Cardiac fibroblast (primary cell): ENCODE measurements around the gene ABCD3.
"Not testable (repeated sequence)": the region's sequence is repeated elsewhere in the genome, so short reads cannot be mapped to it uniquely, and the experiment has no call there.

Source experiments
- DNase-seq, 2 donors: peaks; one replicate each; pipeline versions ENCODE4 v3.0.0 to v3.0.0-alpha.2; 2010; ENCODE audit warnings: low read depth in 2 of 2
- H3K4me3 ChIP-seq, 2 donors: replicated peaks in 1 of 2; 1 replicate in 1 of 2; 2 replicates in 1 of 2; pipeline ENCODE4 v1.5.1; 2011; ENCODE audit warnings: low read depth in 2 of 2, low read length in 2 of 2, mild to moderate bottlenecking in 2 of 2, moderate library complexity in 1 of 2
- CTCF ChIP-seq: IDR thresholded peaks from one replicate; pipeline ENCODE4 v1.5.1; 2011; ENCODE audit warnings: low read depth, mild to moderate bottlenecking, low read length, inconsistent platforms

Gene ABCD3

DNA sequence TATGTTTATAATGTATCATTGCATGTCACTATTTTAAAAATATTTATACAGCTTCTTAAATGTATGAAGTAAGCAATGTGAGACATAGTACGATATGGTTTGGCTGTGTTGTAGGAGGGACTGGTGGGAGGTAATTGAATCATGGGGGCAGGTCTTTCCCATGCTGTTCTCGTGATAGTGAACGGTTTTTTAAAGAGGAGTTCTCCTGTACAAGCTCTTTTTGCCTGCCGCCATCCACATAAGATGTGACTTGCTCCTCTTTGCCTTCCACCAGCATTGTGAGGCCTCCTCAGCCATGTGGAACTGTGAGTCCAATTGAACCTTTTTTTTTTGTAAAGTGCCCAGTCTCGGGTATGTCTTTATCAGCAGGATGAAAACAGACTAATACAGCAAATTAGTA is 10.3 kb downstream of the ABCD3 start:
- no peak for TF ChIP-seq CTCF
- H3K4me3 ChIP-seq: no peak overlapping the region
- DNase-seq: no peak

DNA sequence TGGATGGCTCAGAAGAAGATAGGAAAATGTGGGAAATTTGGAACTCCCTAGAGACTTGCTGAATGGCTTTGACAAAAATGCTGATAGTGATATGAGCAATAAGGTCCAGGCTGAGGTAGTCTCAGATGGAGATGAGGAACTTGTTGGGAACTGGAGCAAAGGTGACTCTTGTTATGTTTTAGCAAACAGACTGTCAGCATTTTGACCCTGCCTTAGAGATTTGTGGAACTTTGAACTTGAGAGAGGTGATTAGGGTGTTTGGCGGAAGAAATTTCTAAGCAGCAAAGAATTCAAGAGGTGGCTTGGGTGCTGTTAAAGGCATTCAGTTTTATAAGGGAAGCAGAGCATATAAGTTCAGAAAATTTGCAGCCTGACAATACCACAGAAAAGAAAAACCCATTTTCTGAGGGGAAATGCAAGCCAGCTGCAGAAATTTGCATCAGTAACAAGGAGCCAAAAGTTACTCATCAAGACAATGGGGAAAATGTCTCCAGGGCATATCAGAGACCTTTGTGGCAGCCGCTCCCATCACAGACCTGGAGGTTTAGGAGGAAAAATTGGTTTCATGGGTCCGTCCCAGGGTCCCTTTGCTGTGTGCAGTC is 10.8 kb downstream of the ABCD3 start:
- not testable (repeated sequence) for H3K4me3 ChIP-seq, DNase-seq

GRCh38 chr1:94430066-94430465 is 11.9 kb downstream of the ABCD3 start:
- DNase-seq, H3K4me3 ChIP-seq: not testable (repeated sequence)

- DNase-seq: no peak
- TF ChIP-seq CTCF: no peak
- H3K4me3 ChIP-seq: no peak overlapping the region
These were observed 15.7 kb downstream of the ABCD3 start for GRCh38 chr1:94433866-94434265.

DNA sequence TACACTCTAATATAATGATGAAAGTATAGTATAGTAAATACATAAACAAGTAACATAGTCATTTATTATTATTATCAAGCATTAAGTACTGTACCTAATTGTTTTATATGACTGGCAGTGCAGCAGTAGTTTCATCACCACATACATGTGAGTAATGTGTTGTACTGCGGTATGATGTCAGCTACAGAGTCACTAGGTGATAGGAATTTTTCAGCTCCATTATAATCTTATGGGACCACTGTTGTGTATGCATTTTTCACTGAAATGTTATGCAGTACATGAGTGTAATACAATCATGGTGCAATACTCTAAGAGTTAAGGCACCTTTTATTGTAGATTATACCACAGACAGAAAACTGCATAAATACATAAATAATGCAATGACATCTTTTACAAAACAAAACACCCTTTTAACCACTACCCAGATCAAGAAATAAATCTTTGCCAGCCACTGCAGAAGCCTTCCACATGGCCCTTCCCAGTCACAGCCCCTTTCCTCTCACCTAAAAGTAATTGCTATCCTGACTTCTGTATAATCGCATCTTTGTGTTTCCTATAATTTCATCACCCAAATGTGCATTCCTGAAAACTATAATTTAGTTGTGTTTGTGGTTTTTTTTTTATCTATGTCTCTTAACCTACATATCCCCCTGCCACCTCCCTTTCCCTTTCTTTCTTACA is 16.3 kb downstream of the ABCD3 start:
- TF ChIP-seq CTCF: no peak
- H3K4me3 ChIP-seq: no peak overlapping the region
- peak; percentile 19 to 48 for DNase-seq

GRCh38 chr1:94438692-94439276 is 20.6 kb downstream of the ABCD3 start:
- no peak overlapping the region for H3K4me3 ChIP-seq
- TF ChIP-seq CTCF: no peak
- peak; percentile 33 to 38 for DNase-seq

GRCh38 chr1:94440088-94440487 is 21.9 kb downstream of the ABCD3 start:
- H3K4me3 ChIP-seq: no peak overlapping the region
- no peak for DNase-seq
- no peak for TF ChIP-seq CTCF

DNA sequence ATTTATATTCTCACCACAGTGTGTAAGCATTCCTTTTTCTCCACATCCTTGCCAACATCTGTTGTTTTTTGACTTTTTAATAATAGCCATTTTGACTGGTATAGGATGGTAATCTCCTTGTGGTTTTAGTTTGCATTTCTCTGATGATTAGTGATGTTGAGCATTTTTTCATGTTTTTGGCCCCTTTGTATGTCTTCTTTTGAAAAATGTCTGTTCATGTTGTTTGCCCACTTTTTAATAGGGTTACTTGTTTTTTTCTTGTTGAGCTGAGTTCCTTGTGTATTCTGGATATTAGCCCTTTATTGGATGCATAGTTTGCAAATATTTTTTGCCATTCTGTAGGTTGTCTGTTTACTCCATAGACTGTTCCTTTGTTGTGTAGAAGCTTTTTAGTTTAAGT is 24.9 kb downstream of the ABCD3 start:
- DNase-seq, H3K4me3 ChIP-seq: not testable (repeated sequence)

GRCh38 chr1:94444819-94445218 is 26.6 kb downstream of the ABCD3 start:
- DNase-seq, H3K4me3 ChIP-seq: not testable (repeated sequence)

- not testable (repeated sequence) for H3K4me3 ChIP-seq, DNase-seq
These were observed 27.5 kb downstream of the ABCD3 start for GRCh38 chr1:94445733-94446132.

DNA sequence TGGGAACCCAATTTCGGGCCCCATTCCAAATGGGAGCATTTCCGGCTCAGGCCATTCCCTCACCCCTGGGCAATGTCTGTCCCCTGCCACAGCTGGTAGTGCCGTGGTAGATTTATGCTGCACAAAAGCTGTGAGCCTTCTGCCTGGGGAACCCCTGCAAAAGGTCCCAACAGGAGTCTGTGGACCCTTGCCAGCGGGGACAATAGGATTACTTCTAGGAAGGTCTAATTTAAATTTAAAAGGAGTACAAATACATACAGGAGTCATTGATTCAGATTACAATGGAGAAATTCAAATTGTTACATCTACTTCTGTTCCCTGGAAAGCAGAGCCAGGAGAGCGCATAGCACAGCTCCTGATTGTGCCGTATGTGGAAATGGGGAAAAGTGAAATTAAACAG is 28.0 kb downstream of the ABCD3 start:
- H3K4me3 ChIP-seq, DNase-seq: not testable (repeated sequence)

- DNase-seq: not testable (repeated sequence)
These were observed 30.6 kb downstream of the ABCD3 start for GRCh38 chr1:94448741-94449140.

More at GRCh38 chr1:94448741-94449140, 30.6 kb downstream of the ABCD3 start:
- not testable (repeated sequence) for H3K4me3 ChIP-seq
